Brain pericyte (primary cell): ENCODE measurements around the gene RAB27A.
"Not testable (repeated sequence)": the region's sequence is repeated elsewhere in the genome, so short reads cannot be mapped to it uniquely, and the experiment has no call there.

Experiments used
- DNase-seq: peaks from one replicate; pipeline ENCODE4 v3.0.0-alpha.2; 2012; ENCODE audit warnings: low read depth, low spot score

Gene RAB27A

GRCh38 chr15:55281517-55282228, 7.9 kb downstream of the RAB27A start:
- no peak for DNase-seq

GRCh38 chr15:55280589-55280988, 9.0 kb downstream of the RAB27A start:
- not testable (repeated sequence) for DNase-seq

DNA sequence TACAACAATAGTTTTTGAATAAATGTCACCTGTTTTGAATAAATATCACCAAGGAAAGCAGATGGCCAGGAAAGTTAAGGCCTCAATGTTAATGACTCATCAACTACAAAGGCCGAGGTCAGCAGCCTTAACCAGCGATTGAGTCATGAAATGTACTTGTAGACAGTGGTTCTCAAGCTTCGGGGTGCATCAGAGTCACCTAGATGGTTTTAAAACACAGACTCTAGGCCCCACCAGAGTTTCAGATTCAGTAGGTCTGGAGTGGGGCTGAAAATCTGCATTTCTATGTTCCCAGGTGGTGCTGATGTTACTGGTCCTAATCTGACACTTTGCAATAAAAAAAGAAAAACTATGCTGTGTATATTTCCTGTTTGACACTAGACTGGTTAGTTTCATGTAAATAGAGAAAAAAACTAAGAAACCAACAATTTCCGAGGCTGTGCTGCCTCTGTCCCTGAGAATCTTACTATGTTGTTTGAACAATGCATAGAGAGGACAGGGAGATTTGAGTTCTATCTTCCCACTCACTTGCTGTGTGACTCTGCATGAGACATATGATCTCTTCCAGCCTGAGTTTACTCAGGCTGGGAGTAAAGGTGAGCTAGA, 9.8 kb downstream of the RAB27A start:
- peak; percentile 37 for DNase-seq

DNA sequence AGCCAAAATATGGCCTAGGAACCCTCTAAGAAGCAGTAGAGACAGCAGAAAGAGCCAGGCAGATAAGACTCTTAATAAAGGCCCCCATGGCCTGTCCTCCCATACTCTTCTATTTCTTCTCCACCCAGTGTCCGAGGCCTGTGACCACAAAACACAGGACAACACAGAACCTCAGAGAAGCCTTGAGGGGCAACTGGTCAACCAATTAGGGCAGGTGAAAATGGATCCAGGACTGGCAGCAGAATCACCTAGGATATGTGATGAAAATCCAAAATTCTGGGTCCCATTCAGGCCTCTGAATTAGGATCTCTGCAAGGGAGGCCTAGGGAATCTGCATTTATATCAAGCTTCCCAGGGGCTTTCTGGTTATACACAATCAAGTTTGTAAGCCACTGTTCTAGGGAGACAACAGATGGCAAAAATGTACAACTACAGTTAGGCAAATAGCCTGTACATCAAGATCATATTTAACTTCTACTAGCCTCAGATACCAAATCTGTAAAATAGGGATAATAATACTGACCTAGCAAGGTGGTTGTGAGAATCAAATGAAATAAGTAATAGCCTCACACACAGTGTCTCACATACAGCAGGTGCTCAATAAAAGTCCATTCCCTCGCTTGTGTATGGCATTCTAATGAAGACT, 10.4 kb downstream of the RAB27A start:
- no peak for DNase-seq

- no peak for DNase-seq
These were observed 11.9 kb downstream of the RAB27A start for GRCh38 chr15:55277715-55278114.

DNA sequence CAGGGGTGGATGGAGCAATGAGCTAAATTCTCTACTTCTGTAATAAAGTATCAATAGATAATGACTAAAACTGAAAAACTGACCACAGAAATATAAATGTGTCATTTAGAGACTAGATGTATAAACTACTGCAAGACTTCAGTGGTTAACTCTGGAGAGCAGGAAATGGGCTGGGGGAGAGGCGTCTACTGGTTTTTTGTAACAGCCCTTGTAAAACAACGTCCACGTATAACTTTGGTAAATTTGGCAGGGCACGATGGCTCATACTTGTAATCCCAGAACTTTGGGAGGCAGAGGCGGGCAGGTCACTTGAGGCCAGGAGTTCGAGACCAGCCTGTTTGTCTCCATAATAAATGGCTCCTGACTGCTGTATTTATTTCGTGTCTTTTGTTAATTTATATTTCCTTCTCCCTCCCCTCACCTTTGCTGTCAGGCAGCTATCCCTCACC, 12.5 kb downstream of the RAB27A start:
- DNase-seq, result no peak

- no peak for DNase-seq
These were observed 13.3 kb downstream of the RAB27A start for GRCh38 chr15:55276324-55276723.

- DNase-seq, result no peak
These were observed 19.3 kb downstream of the RAB27A start for GRCh38 chr15:55270291-55270690.

DNA sequence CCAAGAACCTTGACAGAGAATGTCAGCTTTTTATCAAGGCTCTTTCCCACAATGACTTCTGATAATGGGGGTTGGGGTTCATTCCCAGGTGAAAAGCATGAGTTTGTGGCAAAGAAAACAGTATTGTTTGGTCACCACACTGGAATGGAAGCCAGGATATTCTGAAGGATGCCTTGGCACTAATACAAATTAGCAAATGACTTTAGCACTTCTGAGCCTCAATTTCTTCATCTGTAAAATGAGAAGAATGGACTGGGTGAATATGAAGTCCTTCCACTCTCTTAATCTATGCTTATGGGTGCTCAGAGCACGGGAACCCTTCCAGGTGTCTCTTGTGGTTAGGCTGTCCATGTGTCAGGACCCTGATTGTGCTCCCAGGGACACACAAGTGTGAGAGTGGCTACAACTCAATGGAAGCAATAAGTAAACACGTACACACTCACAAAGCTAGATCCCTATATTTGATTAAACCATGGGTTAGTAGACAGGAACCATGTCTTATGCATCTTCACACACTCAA, 21.4 kb downstream of the RAB27A start:
- DNase-seq, result no peak

DNA sequence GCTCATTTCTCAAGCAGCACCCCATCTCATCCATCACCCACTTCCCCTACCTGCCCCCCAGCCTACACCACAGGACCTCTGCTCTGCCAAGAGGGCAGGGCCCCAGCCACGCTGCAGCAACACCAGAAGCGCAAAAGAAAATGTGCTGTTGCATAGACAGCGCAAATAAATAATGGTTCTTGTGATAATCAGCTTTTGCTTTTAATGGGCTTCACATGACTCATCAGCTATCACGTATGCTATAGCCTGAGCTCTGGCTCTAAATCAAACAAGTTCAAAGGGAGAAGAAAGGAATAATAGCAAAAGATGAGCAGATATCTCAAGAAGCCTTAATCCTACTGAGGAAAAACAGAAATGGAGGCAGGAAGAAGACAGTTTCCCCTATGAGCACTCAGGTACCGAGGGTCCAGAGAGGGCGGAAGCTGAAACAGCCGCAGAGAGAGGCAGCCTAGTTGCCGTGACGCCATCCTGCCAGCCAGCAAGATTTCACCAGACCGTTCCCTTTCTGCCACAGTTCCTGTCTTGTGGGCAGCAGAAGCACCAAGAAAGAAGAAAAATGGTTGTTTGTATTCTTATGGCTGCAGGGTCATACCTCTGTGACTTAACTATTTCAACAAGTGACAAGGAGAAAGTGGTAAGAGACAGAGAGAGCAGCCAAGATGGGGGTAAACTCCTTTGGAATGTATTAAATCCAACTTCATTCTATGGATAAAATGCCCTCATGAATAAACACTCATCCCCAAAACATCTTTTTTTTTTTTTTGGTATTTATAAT, 22.0 kb downstream of the RAB27A start:
- no peak for DNase-seq

- no peak for DNase-seq
These were observed 23.1 kb downstream of the RAB27A start for GRCh38 chr15:55266547-55266946.

DNA sequence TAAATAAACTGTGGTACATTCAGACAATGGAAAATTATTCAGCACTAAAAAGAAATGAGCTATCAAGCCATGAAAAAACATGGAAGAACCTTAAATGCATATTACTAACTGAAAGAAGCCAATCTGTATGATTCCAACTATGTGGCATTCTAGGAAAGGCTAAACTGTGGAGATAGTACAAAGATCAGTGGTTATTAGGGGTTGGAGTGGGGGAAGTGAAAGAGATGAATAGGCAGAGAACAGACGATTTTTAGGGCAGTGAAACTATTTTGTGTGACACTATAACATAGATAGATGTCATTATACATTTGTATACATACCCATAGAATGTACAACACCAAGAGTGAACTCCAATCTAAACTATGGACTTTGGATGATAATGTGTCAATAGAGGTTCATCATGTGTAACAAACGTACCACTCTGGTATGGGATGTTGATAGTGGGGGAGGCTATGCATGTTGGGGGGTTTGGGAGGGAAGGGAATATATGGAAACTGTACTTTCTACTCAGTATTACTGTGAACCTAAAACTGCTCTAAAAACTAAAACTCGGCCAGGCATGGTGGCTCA, 29.0 kb downstream of the RAB27A start:
- no peak for DNase-seq

- no peak for DNase-seq
These were observed 31.7 kb downstream of the RAB27A start for GRCh38 chr15:55257938-55258337.

DNA sequence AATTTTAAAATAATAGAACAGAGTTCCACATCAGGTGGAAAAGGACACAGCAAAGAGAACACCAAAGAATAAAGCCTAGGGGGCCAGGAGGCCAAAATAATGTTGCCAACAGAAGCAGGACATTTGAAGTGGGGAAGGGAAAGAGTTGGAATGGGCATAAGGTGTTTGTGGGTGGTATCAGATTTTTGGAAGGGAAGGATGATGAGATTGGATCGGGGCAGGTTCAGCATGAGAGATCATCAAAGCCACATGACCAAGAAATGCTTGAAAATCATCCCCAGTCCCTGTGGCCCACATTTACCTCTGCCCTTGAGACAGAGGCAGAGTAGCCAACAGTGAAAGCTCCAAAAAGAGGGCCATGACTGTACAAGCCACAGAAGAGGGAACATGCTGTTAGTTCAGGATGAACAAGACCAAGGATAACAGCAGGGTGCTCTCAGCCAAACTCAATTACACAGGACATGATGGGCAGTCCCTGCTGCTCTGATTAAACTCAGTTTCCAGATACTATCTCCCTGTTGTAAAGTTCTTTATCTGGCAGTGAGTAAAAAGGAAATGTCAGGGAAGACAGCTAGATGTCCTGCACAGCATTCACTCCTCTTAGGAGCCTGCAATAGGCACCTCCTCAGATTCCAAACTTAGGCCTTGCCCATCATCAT, 32.5 kb downstream of the RAB27A start:
- no peak for DNase-seq

GRCh38 chr15:55256281-55257011, 33.2 kb downstream of the RAB27A start:
- DNase-seq, result no peak

DNA sequence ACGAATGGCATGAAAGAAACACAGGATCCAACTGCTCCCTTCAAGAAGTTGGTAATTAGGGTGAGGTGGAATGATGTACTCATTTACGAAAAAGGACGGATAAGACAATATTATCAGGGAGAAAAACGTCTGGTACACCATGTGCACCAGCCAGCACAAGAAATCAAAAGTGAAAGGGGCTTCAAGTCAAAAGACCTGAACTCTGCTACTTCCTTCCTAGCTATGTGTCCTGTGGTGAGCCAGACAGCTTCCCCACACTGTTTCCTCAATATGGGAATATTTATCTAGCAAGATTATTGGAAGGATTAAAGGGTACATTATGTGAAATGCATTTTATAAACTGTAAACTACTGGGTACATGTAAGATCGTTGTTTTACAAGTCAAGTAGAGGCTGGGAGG, 33.9 kb downstream of the RAB27A start:
- no peak for DNase-seq

- no peak for DNase-seq
These were observed 34.5 kb downstream of the RAB27A start for GRCh38 chr15:55254916-55255679.

DNA sequence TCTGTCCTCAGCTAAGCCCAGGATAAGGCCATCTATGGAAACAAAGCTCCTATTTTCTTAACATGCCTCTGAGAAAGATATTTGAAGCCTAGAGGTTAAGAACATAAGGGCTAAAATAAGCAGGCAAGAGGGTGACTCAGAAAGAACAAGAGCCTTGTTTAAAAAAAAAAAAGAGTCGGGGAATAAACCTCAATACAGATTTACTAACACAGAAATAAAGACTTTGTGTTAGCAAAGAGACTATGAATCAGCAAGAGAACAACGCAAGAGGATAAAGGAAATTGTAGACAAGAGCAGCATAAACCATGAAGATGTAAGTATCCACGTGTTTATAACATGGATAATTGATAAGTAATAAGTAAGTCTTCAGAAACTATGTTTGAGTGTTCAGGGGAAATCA, 36.0 kb downstream of the RAB27A start:
- DNase-seq, result peak; percentile 6

- not testable (repeated sequence) for DNase-seq
These were observed 37.4 kb downstream of the RAB27A start for GRCh38 chr15:55252201-55252600.

GRCh38 chr15:55250941-55251340, 38.7 kb downstream of the RAB27A start:
- no peak for DNase-seq
